DMS153 treated with DMSO at 0.1 percent for 48 hours (cell line): ENCODE data around the gene TMED6.

ENCODE experiments used
- DNase-seq: peaks from one replicate; lab custom pipeline; 2025; ENCODE audit not compliant: unreplicated experiment; lab: John Stamatoyannopoulos, UW

TMED6 gene

GRCh38 chr16:69324585-69325253 is 26.9 kb downstream of the TMED6 start:
- no peak for DNase-seq

GRCh38 chr16:69324013-69324531 is 27.5 kb downstream of the TMED6 start:
- DNase-seq: no peak

GRCh38 chr16:69323415-69323814 is 28.2 kb downstream of the TMED6 start:
- DNase-seq: no peak

- no peak for DNase-seq
Measured at GRCh38 chr16:69322343-69322742, 29.2 kb downstream of the TMED6 start.

GRCh38 chr16:69321080-69321479 is 30.5 kb downstream of the TMED6 start:
- DNase-seq: no peak

- no peak for DNase-seq
Measured at GRCh38 chr16:69320740-69321073, 30.9 kb downstream of the TMED6 start.

- no peak for DNase-seq
Measured at GRCh38 chr16:69319826-69320739, 31.5 kb downstream of the TMED6 start.

DNA sequence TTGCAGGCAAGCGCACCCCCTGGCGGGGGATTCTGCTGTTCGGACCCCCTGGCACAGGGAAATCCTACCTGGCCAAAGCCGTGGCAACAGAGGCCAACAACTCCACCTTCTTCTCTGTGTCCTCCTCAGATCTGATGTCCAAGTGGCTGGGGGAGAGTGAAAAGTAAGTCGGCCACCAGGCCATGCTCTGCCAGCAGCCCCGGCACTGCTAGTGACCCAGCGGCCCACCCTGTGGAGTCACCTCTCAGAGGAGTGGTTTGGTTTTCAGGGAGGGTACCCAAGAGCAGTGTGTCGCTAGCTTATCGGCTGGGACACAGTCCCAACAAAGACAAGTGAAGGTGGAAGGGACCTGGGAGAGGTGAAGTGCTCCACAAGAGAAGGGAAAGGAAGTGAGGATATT is 32.2 kb downstream of the TMED6 start:
- DNase-seq: no peak

DNA sequence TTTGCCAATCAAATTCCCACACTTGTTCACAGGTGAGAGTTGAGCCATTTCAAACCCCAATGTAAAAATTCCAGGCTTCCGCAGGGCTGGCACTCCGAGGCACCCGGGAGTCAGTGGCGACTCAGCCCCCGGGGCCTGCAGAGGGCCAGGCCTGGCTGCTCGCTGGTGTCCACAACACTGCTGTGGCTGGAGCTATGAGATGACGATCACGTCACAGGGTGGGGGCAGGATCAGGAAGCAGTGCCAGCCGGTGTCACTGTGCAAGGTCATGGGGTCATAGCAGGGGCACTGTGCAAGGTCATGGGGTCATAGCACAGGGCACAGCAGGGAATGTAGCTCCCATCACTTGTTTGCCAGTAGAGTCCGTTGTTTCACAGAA is 32.7 kb downstream of the TMED6 start:
- no peak for DNase-seq

DNA sequence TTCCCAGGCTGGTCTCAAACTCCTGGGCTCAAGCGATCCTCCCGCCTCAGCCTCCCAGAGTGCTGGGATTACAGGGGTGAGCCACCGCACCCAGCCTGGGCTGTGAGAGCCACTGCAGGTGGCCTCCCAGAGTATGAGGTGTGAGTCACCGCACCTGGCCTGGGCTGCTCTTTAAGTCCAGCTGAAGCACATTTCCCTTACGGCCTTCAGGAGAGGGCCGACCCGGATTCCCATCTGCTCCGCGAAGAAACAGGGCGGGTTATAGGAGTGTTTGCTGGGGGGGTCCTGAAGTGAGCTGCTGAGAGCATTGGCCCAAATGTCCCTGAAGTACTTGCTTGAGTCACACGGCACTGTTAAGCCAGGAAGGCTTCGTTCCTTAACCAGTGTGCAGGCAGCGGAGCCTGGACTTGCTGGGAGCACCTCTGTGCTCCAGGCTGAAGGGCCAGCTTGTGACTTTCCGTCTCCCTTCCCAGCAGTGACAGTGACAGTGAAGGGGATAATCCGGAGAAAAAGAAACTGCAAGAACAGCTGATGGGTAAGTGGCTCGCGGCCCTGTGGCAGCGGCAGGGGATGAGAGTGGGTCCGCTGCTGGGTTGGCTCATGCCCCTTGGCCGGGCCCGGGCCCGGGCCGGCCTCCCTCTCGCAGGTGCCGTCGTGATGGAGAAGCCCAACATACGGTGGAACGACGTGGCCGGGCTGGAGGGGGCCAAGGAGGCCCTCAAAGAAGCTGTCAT is 33.2 kb downstream of the TMED6 start:
- no peak for DNase-seq

DNA sequence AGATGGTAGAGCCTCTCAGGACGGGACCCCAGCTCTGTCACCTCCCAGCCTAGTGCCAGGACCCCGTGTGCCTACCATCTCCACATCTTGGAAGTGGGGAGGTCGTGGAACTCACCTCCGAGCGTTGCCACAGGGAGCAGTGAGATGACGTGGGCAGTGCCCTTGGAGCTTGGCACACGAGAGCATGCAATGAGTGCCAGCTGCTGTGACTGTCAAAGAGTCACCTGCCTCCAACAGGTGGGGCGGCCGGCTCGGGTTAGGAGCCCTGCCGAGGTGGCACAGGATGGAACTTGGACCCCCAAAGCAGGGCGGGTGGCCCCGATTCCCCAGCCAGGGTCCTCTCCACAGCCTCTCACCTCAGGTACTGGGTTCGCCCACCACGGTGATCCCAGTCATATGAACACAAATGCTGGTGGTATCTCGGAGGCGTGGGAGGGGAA is 35.0 kb downstream of the TMED6 start:
- DNase-seq: no peak

DNA sequence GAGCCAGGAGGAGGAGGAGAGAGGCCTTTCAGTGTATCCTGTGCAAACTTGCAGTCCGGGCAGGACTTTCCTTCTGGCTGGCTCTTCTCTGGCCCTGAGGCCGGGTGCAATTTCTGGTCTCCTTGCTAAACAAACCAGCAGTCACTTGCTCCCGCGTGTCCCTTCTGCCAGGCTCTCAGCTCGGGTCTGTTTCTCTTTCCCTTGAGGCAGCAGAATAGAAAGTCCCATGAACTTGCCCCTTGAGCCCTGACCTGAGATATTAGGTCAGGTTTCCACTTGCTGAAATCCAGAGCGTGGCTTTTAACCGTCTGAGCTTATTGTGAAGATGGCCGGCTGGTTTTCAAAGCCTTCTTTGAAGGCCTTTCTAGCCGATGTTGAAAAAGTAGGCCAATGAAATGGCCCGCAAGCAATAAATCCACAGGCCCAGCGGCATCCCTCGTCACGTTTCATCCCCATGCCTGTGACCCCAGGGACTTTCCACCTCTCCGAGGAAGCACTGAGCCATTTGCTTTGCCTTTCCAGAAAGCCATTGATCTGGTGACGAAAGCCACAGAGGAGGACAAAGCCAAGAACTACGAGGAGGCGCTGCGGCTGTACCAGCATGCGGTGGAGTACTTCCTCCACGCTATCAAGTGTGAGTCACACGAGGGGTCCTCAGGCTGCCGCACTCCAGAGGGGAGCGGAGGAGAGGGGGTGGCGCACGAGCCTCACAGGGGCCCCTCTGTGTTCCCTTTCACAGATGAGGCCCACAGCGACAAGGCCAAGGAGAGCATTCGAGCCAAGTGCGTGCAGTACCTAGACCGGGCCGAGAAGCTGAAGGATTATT is 35.9 kb downstream of the TMED6 start:
- no peak for DNase-seq

DNA sequence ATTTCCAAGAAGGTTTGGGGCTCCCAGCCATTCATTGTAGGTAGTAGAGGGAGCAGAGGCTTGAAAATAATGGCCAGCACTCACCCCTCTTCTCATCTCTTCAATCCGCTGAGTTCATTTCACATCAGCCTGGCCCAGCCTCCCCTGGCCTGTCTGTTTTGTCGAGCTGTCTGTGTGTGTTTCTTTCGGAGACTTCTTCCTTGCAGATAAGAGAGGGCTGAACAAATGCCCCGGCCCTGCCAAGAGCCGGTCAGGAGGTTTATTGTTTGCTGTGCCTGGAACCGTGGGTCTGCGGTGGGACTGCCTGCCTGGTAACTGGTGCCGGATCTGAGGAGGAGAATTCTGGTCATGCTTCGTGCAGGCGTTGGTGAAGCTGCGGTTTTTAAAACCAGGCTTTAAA is 37.1 kb downstream of the TMED6 start:
- DNase-seq: no peak

GRCh38 chr16:69313469-69313868 is 38.1 kb downstream of the TMED6 start:
- no peak for DNase-seq

- no peak for DNase-seq
Measured at GRCh38 chr16:69311533-69312387, 39.8 kb downstream of the TMED6 start.

- DNase-seq: peak; percentile 96
Measured at GRCh38 chr16:69310653-69311532, 40.7 kb downstream of the TMED6 start, which contains the start of gene VPS4A. Gene VPS4A, plus strand, starts transcription at chr16:69311350. Its CDS starts 162 bp downstream, at chr16:69311512.

DNA sequence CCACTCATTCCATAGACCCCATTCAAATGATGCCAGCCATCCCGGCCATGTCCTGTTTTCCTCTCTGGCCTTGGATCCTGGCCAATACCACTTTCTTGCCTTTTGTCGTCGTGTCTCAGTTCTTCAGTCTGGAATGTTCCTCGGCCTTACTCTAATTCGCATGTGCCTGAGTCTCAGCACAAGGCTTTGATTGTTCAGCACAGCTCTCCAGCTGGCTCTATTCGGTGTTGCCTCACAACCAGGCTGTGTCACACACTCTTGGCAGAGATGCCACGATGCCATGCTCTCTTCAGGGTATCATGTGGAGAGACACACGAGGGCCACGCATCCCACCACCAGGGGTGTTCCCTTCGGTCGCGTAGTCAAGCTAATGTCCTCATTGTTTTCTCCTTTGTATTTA is 42.3 kb downstream of the TMED6 start:
- no peak for DNase-seq

- DNase-seq: no peak
Measured at GRCh38 chr16:69307856-69308255, 43.7 kb downstream of the TMED6 start.

DNA sequence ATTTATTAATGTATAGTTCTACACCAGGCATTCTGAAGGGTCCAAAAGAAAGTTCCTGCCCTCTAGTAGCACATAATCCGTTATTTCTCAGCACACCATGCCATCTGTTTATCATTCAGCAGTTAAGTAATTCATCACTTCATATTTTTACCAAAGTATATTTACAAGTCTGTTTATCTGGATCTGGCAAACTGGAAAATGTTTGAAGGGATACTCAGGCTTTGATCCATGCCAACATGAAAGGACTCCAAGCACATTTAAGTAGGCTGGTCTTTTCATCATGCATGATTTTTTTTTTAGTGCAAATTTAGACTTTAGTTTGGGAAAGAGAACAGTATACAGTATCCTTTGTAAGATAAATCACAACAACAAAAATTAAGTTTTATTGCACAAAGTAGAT is 44.5 kb downstream of the TMED6 start:
- no peak for DNase-seq
